ENCODE measurements around the gene PSRC1. TPM values are rescaled to one million over a fixed set of nuclear protein-coding genes. Genes with fewer than 3 reads are reported as not detected.

PSRC1 gene
- total and polyA plus RNA-seq, 2 of the 8 experiments (the other 6 are each of a cell fraction or from before 2014, with no cell fraction given): 56.1 to 67.3 TPM

DNA sequence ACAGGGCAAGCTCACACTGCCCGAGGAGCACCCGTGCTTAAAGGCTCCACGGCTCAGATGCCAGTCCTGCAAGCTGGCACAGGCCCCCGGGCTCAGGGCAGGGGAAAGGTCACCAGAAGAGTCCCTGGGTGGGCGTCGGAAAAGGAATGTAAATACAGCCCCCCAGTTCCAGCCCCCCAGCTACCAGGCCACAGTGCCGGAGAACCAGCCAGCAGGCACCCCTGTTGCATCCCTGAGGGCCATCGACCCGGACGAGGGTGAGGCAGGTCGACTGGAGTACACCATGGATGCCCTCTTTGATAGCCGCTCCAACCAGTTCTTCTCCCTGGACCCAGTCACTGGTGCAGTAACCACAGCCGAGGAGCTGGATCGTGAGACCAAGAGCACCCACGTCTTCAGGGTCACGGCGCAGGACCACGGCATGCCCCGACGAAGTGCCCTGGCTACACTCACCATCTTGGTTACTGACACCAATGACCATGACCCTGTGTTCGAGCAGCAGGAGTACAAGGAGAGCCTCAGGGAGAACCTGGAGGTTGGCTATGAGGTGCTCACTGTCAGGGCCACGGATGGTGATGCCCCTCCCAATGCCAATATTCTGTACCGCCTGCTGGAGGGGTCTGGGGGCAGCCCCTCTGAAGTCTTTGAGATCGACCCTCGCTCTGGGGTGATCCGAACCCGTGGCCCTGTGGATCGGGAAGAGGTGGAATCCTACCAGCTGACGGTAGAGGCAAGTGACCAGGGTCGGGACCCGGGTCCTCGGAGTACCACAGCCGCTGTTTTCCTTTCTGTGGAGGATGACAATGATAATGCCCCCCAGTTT is 32.3 kb downstream of the PSRC1 start (continued):
- TF ChIP-seq PHF8 (conservative IDR thresholded peaks at IDR 0.05; ENCODE audit: low read depth, low read length) (no peak), RFX5 (IDR thresholded peaks at IDR 0.05; ENCODE audit: borderline replicate concordance, low read depth, low read length) (no peak), GABPA (IDR thresholded peaks at IDR 0.05; ENCODE audit: borderline replicate concordance, insufficient read depth, low read length) (no peak), CHD1 (IDR thresholded peaks at IDR 0.05; ENCODE audit: low read depth, low read length) (no peak), RBBP5 (IDR thresholded peaks at IDR 0.05; ENCODE audit: borderline replicate concordance, low read depth, low read length) (no peak)
